ENCODE measurements around the gene ATP2B3. TPM values are rescaled to one million over a fixed set of nuclear protein-coding genes. Genes with fewer than 3 reads are reported as not detected.

The ATP2B3 gene
- total and polyA plus RNA-seq, 10 of the 15 experiments (the other 5 are each of a cell fraction or from before 2014, with no cell fraction given): 0.01 TPM; not detected in 9

- Histone ChIP-seq H3K27me3 (replicated peaks in 1 of 2; ENCODE audit: control insufficient read depth in 2 of 2, insufficient read depth in 2 of 2, low read length in 1 of 2) (no peaks in the 10 kb centered on the region; a peak in 2 of 4 replicates), H4K20me1 (ENCODE audit: control insufficient read depth, insufficient read depth) (no peaks in the 10 kb centered on the region), H3K4me3 (no peak overlapping the region), H2AFZ (ENCODE audit: control insufficient read depth, low read depth, low read length) (no peak overlapping the region), H3K9me3 (replicated peaks; ENCODE audit: control insufficient read depth, insufficient read depth, low read length) (no peaks in the 10 kb centered on the region), H3K4me2 (ENCODE audit: control insufficient read depth, insufficient read depth) (no peak overlapping the region), H3K79me2 (ENCODE audit: control insufficient read depth, insufficient read depth, low read length) (no peaks in the 10 kb centered on the region), H3K27ac (ENCODE audit: control insufficient read depth, insufficient read depth) (no peak overlapping the region), H3K9ac (ENCODE audit: control insufficient read depth, insufficient read depth, low read length) (no peak overlapping the region), H3K36me3 (ENCODE audit: control insufficient read depth in 2 of 2, insufficient read depth in 2 of 2, low read length in 1 of 2) (no peaks in the 10 kb centered on the region), H3K4me1 (ENCODE audit: control insufficient read depth, insufficient read depth, low read length) (no peaks in the 10 kb centered on the region)
- ChIA-PET RAD21 (ENCODE audit: unreplicated experiment) (interaction anchor here (0.8 kb wide), 1 partner anchor 113 kb away, joined by 3 read pairs; no protein-coding TSS in a partner anchor), POLR2A (no interaction called here), CTCF (interaction anchor here (0.6 to 1.8 kb wide), 2 partner anchors 50 to 109 kb away, joined by 3 to 4 read pairs; no protein-coding TSS in a partner anchor), SMC1A (ENCODE audit: uncharacterized antibody, unreplicated experiment) (no interaction called here)
- in situ Hi-C loops (cut with MboI) (no loop called here), intact Hi-C loops (cut with micrococcal nuclease; ENCODE audit: unreplicated experiment) (loop anchor here (5.0 kb wide), 1 partner anchor 395 kb away; no protein-coding TSS in a partner anchor)
- BruUV-seq (replicated peaks): no TSS peak
- 40% methylated on average over 18 of the region's 19 CpGs for WGBS (ENCODE audit: insufficient coverage, insufficient replicate concordance, low lambda C conversion rate, missing lambda C conversion rate)
- TF ChIP-seq CTCF (IDR thresholded peaks at IDR 0.05 in 2 of 3, conservative IDR thresholded peaks at IDR 0.05 in 1 of 3; ENCODE audit: control insufficient read depth in 2 of 3, extremely low read depth in 1 of 3, insufficient read depth in 1 of 3, low read depth in 3 of 3, low read length in 3 of 3) (0 out of 6 replicates have a peak, but pooled peaks of 1 of the 3 experiments have one; percentile 11), SREBF2 (IDR thresholded peaks at IDR 0.05; ENCODE audit: low read length) (no peak), NRF1 (conservative IDR thresholded peaks at IDR 0.05; ENCODE audit: low read depth, low read length) (no peak), SIX5 (IDR thresholded peaks at IDR 0.05; ENCODE audit: low read depth, low read length, severe bottlenecking) (no peak)
- no peak for DNase-seq (ENCODE audit: low read depth, low spot score)
- no peak for ATAC-seq
- FAIRE-seq: no peak
These were observed 40.3 kb downstream of the ATP2B3 start for GRCh38 chrX:153557618-153558355.

Data from GM12878 (cell line).